GM19099 (cell line): ENCODE data around the gene STIM2.

Source experiments
- POLR2A ChIP-seq: IDR thresholded peaks from 3 replicates; pipeline ENCODE4 v1.6.1; 2011; ENCODE audit warnings: low read depth; ENCODE audit not compliant: insufficient read length; ENCODE audit errors: extremely low read depth

The STIM2 gene

DNA sequence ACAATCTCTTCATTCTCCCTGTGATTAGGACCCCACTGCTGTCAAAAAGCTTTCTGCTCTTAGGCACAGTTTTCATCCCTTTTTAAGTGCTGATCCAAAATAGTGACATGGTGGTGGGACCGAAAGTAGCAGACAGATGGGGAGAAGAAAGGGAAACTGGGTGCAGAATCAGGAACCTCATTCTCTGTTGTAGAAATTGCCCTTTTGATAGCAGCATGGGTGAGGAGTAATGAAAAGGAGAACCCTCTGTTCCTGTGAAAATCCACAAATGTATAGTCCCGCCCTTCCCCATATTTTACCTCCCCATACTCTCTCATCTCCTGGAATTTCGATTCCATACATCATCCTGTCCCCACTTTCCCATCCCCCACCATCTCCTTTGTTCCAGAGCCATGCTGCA is 126.5 kb downstream of the STIM2 start:
- TF ChIP-seq POLR2A, result no peak

DNA sequence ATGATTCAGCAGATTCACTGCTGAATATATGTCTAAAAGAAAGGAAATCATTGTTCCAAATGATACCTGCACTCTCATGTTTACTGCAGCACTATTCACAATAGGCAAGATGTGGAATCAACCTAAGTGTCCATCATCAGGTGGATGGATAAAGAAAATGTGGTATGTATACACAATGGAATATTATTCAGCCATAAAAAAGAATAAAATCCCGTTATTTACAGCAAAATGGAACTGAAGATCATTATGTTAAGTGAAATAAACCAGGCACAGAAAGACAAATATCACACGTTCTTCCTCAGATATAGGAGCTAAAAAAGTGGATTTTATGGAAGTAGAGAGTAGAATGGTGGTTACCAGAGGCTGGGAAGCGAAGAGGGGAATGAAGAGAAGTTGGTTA is 130.4 kb downstream of the STIM2 start:
- TF ChIP-seq POLR2A, result no peak

DNA sequence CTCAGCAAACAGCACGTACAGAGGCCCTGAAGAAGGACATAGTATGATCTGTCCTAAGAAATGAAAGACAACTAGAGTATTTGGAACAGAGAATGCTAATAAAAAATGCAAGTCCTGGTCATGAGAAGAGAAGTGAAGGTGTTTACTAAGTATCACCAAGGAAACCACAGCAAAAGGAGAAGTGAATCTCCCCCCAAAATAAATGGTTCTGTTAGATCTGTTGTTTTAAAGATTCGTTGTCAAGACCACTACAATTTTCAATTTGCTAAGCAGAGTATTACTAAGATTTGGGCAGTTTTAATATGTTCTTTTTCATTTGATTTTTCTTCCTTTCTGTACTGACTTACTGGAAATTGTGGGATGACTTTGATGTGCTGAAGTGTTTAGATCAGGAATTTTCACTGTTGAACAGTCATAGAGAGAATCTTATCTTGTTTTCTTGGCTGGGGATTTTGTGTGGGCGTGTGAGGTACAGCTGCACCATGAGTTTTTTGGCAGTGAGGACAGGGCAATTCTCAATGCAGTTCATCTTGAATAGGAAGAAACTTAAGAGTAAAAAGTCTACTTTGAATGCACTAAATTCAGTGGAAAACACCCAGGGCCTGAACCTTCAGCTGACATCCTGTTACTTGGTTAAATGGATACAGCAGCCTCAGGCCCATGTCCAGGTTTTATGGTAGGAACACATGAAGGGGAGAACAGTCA is 132.2 kb downstream of the STIM2 start:
- no peak for TF ChIP-seq POLR2A

DNA sequence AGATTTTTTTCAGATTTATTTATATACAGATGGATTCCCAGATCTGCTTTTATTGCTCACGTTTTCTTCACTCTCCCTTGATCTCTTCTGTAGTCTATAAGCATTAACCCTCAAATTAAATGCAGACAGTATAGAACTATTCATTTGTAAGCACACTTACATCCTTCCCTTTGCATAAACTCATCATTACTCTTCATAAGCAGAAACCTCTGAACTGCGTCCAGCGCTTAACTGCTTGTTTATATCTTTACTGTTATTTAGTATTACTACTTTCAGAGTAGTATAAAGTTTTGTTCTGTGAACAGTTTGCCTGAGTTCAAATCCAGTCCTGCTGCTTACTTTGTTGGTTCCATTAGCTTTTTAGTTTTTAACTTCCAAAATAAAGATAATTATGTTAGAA is 132.9 kb downstream of the STIM2 start:
- no peak for TF ChIP-seq POLR2A

DNA sequence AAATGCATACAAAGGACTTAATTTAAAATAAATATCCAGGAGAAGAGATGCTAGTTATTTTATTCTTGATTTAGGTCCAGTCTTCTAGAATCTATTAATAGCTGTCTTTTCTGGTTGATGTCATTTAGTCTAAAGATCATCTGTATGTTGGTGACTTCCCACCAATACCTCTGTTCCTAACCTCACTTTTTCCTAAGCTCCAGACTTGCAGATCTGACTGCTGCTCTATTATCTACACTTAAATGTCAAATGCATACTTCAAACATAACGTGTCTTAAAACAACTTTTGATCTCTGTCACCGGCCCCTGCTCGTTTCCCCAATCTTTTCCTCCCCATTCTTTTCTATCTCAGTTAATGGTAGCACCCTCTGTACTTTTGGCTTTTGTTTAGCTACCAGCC is 133.3 kb downstream of the STIM2 start:
- no peak for TF ChIP-seq POLR2A

DNA sequence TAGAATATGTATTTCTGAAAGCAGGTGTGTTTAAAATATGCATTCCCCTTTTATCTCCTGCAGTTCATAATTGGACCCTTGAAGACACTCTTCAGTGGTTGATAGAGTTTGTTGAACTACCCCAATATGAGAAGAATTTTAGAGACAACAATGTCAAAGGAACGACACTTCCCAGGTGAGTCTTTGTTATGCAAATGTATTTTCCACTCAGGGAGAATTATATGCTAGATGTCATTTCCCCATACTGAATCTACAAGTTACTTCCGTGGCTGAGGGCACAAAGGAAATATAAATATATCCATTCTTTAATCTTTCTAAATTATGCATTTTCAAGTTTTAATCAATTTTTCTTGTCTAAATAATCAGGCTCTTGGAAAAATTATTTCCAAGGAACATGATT is 134.7 kb downstream of the STIM2 start:
- no peak for TF ChIP-seq POLR2A

DNA sequence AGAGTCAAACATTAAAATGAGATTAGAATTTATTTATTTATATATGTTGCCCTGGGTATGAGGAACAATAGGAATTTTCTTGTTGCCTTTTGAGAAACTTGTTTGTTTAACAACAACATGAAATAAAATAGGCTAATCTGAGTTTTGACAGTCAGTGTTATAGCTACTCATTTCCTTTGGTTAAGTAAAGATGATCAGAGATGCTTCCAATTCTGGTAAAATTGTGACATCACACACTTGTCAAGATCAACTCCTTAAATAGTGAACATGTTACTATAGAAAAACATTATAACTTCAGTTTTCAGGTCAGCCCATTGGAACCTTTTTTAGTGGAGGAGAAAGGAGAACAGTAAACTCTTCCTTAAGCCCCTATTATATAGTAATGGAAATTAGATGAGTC is 136.1 kb downstream of the STIM2 start:
- no peak for TF ChIP-seq POLR2A

DNA sequence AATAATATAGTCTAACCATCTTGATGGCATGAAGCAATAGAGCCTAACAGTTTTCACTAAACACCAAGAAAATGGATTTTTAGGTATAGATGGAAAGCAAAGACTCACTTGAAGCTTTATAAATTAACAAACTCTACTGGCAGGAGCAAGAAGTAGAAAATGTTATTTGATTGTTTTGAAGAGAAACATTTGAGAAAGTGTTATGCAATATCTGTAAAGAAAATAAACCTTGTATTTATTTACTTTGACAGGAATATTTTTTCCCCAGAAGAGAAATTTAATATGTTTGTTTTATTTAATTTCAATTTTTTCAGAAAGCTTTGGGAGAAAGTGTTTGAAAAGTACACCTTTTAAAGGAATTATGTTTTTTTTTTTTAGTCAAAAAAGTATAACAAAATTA is 139.0 kb downstream of the STIM2 start:
- TF ChIP-seq POLR2A, result no peak

DNA sequence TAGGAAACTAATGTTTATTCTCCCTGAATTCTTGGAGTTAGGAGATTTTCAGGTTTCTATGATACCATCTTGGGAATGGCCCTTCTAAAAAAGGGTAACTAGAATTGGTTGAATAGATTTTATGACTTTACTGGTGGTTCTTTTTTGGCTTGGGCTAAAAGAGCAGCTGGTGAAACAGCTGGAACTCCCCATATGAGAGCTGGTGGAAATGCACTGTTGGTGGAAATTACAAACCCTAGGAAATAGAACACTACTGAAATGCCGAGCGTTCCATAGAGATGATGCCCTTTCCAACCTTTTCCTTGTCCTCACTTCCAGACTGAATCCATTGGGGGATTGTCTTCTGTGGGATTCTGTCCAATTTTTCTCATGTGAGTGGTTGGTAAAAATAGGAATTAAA is 139.5 kb downstream of the STIM2 start:
- TF ChIP-seq POLR2A, result no peak

DNA sequence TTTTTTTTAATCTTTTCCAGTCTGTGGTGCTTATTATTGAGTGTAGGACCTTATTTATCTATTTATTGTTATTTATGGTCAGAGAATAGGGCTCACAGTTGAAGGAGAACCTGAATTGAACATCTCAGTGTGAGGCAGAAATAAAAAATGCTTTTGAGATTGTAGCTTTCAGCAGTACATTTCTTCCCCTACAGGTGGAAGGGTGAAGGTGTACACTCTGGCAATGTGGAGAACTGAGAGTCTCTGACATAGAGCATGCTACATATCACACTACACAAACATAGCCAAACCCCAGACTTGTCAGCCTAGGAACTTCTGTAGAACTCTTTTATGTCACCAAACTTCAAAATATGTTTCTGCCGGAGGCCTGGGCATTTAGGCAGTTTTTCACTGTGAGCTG is 140.2 kb downstream of the STIM2 start:
- no peak for TF ChIP-seq POLR2A

DNA sequence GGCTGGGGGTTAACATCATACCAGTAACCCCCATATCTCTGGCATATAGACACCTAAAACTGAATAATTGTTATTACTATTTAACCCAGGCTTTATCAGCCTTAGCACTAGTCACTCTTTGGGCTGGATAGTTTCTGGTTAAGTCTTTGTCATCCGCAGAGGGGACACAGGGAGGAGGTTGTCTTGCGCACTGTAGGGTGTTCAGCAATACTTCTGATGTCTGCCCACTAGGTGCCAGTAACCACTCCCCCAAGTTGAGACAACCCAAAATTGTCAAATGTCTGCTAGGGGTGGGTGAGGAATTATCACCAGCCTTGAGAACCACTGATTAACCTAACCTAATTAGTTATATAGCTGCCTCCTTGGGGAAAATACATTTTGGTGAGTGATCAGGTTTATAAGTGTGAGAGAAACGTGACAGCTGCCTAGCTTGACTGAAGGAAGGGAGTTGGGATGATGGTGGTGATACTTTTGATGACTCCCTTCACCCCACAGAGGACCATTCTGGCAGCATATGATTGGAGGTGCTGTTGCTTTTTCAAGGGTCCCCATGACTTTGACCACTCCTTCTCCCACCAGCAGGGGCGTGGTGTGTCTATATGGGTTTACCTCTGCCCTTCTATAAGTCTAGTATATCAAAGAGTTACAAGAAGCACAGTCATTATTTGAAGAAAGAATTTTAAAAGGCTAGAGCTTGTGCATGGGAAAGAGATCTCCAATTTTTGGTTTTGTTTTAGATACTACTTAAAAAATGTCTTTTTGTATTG is 140.9 kb downstream of the STIM2 start:
- no peak for TF ChIP-seq POLR2A

DNA sequence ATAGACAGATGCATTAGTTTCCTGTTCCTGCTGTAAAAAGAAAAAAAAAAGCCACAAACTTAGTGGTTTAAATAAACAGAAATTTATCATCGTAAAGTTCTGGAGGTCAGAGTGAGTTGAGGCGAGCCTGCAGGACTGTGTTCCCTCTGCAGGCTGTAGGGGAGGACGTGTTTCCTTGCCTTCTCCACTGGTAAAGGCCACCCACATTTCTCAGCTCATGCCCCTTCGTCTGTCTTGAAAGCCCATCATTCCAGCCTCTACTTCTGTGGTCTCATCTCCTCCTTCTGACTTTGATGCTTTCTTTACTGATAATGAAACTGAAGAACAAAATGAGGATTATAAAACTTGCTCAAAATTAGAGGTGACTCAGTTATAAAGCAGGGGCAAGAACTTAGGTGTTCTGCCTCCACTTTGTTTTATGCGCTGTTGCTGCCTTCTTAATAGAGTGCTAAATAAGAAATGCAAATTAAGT is 143.0 kb downstream of the STIM2 start:
- no peak for TF ChIP-seq POLR2A

DNA sequence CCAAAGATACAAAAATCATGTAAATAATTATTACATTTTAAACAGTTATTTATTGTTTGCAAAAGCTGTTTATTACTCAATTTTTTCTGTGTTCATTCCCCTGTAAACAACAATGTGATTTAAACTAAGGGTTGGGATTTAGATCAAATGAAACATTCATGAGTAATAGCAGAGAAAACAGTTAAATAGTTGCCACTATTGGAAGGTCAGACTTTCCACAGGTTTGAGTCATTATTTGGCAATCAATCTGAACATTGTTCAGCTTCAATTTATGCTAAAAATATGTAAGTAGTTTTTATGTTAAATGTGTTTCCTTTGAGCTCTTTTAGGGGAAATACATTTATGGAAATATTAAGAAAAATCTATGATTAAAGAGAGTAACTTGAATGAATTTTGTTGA is 144.9 kb downstream of the STIM2 start:
- TF ChIP-seq POLR2A, result no peak

DNA sequence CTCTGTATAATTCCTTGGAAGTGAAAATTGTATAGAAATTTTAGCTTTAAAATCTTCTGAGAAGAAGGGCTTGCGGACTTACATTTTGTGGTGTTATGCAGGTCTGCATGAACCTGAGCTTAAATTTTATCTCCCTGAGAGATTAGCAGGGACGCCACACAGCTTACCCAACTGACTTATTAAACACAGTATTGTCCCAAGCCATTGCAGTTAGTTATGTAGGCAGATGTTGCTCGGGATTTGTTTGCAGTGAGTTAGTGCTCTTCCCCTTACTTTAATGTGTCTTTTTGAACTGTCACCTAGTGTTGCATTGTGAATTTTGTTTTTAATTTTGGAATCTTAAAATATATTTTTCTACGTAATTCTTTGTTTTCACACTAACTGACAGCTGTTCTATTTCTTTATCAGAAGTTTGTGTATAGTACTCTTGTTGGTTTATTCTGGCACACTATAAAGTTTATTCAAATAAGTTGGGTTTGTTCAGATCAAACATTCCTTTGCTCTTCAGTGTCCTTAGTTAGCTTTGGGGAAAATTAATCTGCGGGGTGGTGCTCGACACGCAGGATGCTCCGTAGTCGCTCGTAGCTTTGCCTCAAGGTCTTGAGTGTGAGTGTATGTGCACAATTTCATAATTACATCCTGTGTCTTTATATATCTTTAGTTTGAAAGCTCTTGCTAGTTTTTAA is 145.4 kb downstream of the STIM2 start:
- TF ChIP-seq POLR2A, result no peak

DNA sequence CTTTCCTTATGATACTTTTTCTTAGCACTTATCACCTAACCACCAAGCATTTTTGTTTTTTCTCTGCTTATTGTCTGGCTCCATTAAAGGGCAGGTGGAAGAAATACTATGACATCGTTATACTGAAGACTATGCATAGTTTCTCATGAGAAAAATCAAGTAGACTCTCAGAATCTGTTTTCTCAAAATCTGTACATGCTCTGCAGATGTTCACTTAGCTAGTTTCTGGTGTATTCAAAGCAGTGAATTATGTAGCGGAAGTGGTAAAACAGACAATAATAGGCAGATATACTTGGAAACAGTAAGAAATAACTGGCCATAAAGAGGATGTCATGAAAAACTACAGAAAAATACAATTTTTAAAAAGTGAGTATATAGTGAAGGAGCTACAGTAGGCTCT is 146.0 kb downstream of the STIM2 start:
- TF ChIP-seq POLR2A, result no peak

DNA sequence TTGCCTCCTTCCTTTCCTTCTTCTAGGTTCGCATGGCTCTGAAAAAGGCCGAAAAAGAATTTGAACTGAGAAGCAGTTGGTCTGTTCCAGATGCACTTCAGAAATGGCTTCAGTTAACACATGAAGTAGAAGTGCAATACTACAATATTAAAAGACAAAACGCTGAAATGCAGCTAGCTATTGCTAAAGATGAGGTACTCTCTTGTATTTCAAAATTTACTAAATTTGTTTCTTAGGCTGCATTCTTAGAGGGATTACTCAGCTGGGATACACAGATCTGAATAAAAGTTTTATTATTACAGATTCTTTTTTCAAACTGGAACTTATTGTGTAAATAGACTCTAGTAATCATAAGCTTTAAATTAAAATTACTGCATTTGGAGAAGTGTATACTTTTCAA is 146.9 kb downstream of the STIM2 start:
- TF ChIP-seq POLR2A, result no peak
